ENCODE measurements around the gene KRTAP4-16.
A peak's percentile ranks its signal among the peaks of the same experiment; 100 is the strongest.
"Not testable (repeated sequence)": the region's sequence is repeated elsewhere in the genome, so short reads cannot be mapped to it uniquely, and the experiment has no call there.

Gene KRTAP4-16

GRCh38 chr17:41101586-41102259 is at the start of gene KRTAP4-16:
Gene KRTAP4-16 (minus strand): TSS chr17:41102209. CDS start chr17:41102209, 0 bp downstream.
- no peak for DNase-seq

- no peak for DNase-seq
Measured at GRCh38 chr17:41151525-41151924, 49.5 kb upstream of the KRTAP4-16 start.

- DNase-seq = no peak
Measured at GRCh38 chr17:41150026-41150425, 48.0 kb upstream of the KRTAP4-16 start.

- DNase-seq = no peak
Measured at GRCh38 chr17:41149652-41149985, 47.6 kb upstream of the KRTAP4-16 start, which contains the start of gene KRTAP4-5. Gene KRTAP4-5 (minus strand): TSS chr17:41149825. CDS start chr17:41149767, 58 bp downstream.

GRCh38 chr17:41148971-41149651 is 47.1 kb upstream of the KRTAP4-16 start:
- DNase-seq = not testable (repeated sequence)

GRCh38 chr17:41147531-41148204 is 45.7 kb upstream of the KRTAP4-16 start:
- no peak for DNase-seq

- DNase-seq = no peak
Measured at GRCh38 chr17:41145261-41145660, 43.3 kb upstream of the KRTAP4-16 start.

GRCh38 chr17:41144846-41145245 is 42.8 kb upstream of the KRTAP4-16 start:
- no peak for DNase-seq

- no peak for DNase-seq
Measured at GRCh38 chr17:41141361-41141760, 39.4 kb upstream of the KRTAP4-16 start.

GRCh38 chr17:41140360-41141131 is 38.5 kb upstream of the KRTAP4-16 start, which contains the start of gene KRTAP4-6:
Gene KRTAP4-6 (minus strand): TSS chr17:41140544. CDS start chr17:41140487, 57 bp downstream.
- no peak for DNase-seq

GRCh38 chr17:41139865-41140264 is 37.9 kb upstream of the KRTAP4-16 start:
- DNase-seq = not testable (repeated sequence)

GRCh38 chr17:41133880-41134735 is 32.1 kb upstream of the KRTAP4-16 start:
- no peak for DNase-seq

GRCh38 chr17:41131979-41132378 is 30.0 kb upstream of the KRTAP4-16 start:
- no peak for DNase-seq

GRCh38 chr17:41127371-41127770 is 25.4 kb upstream of the KRTAP4-16 start:
- DNase-seq = no peak

- no peak for DNase-seq
Measured at GRCh38 chr17:41126412-41126811, 24.4 kb upstream of the KRTAP4-16 start.

- DNase-seq = no peak
Measured at GRCh38 chr17:41125064-41125463, 23.1 kb upstream of the KRTAP4-16 start.

- DNase-seq = not testable (repeated sequence)
Measured at GRCh38 chr17:41123991-41124371, 22.0 kb upstream of the KRTAP4-16 start, which contains the start of gene KRTAP4-12. Gene KRTAP4-12 (minus strand): TSS chr17:41124182. CDS start chr17:41124122, 60 bp downstream.

GRCh38 chr17:41123292-41123990 is 21.4 kb upstream of the KRTAP4-16 start:
- DNase-seq = not testable (repeated sequence)

GRCh38 chr17:41121742-41122141 is 19.7 kb upstream of the KRTAP4-16 start:
- DNase-seq = no peak

GRCh38 chr17:41119696-41120690 is 18.0 kb upstream of the KRTAP4-16 start:
- peak; percentile 20 for DNase-seq
